HepG2 (cell line): ENCODE measurements around the gene ABCC3. TPM values are rescaled to one million over a fixed set of nuclear protein-coding genes. Genes with fewer than 3 reads are reported as not detected.

Experiments used
- CTCF ChIP-seq: sonication (generic); formaldehyde crosslinking; IDR thresholded peaks from 2 replicates; pipeline ENCODE4 v1.5.0; 2020; ENCODE audit warnings: mild to moderate bottlenecking, missing genetic modification reagents, moderate library complexity
- FOXP4 ChIP-seq: sonication (generic); formaldehyde crosslinking; IDR thresholded peaks from 2 replicates; pipeline ENCODE4 v1.4.0; 2020; ENCODE audit warnings: missing genetic modification reagents
- KDM2A ChIP-seq: sonication (generic); formaldehyde crosslinking; IDR thresholded peaks from 2 replicates; pipeline ENCODE4 v1.4.0; 2020; ENCODE audit warnings: low read depth, missing genetic modification reagents, borderline replicate concordance
- KLF16 ChIP-seq, 2 experiments: sonication (generic) in 1 of 2; formaldehyde crosslinking in 1 of 2; IDR thresholded peaks; 2 replicates each; pipeline versions ENCODE4 v1.6.1 to v1.8.0; 2016 to 2023; ENCODE audit warnings: missing genetic modification reagents in 2 of 2, missing compliant biosample characterization in 1 of 2
- RNF219 ChIP-seq: sonication (generic); formaldehyde crosslinking; IDR thresholded peaks from 2 replicates; pipeline ENCODE4 v1.5.0; 2020; ENCODE audit warnings: mild to moderate bottlenecking, missing genetic modification reagents
- SNAI1 ChIP-seq: sonication (generic); formaldehyde crosslinking; IDR thresholded peaks from 2 replicates; pipeline ENCODE4 v1.5.0; 2020; ENCODE audit warnings: mild to moderate bottlenecking, missing genetic modification reagents, borderline replicate concordance
- ZBTB33 ChIP-seq: sonication (generic); formaldehyde crosslinking; IDR thresholded peaks from 2 replicates; pipeline ENCODE4 v1.4.0; 2020; ENCODE audit warnings: missing genetic modification reagents
- ZBTB39 ChIP-seq: sonication (generic); formaldehyde crosslinking; IDR thresholded peaks from 2 replicates; pipeline ENCODE4 v1.5.0; 2020; ENCODE audit warnings: missing genetic modification reagents
- ZKSCAN1 ChIP-seq: fragments of 150-350 bp; IDR thresholded peaks from 2 replicates; pipeline ENCODE4 v1.6.1; 2014; ENCODE audit warnings: low read length
- ZNF24 ChIP-seq: fragments of 450-650 bp; IDR thresholded peaks from 2 replicates; pipeline ENCODE4 v1.6.1; 2017; ENCODE audit warnings: antibody characterized with exemption, mild to moderate bottlenecking
- ZNF576 ChIP-seq: sonication (generic); formaldehyde crosslinking; IDR thresholded peaks from 2 replicates; pipeline ENCODE4 v1.4.0; 2020; ENCODE audit warnings: mild to moderate bottlenecking, missing genetic modification reagents
- ZNF737 ChIP-seq: sonication (generic); formaldehyde crosslinking; IDR thresholded peaks from 2 replicates; pipeline ENCODE4 v1.5.0; 2020; ENCODE audit warnings: missing genetic modification reagents, mild to moderate bottlenecking, borderline replicate concordance
- ZNF770 ChIP-seq: sonication (generic); formaldehyde crosslinking; IDR thresholded peaks from 2 replicates; pipeline ENCODE4 v1.5.0; 2020; ENCODE audit warnings: mild to moderate bottlenecking, missing genetic modification reagents
- ZNF83 ChIP-seq: sonication (generic); formaldehyde crosslinking; IDR thresholded peaks from 2 replicates; pipeline ENCODE4 v1.4.0; 2020; ENCODE audit warnings: missing genetic modification reagents, mild to moderate bottlenecking, borderline replicate concordance
- ZSCAN21 ChIP-seq: sonication (generic); formaldehyde crosslinking; IDR thresholded peaks from 2 replicates; pipeline ENCODE4 v1.8.0; 2022; ENCODE audit warnings: mild to moderate bottlenecking, missing genetic modification reagents, moderate library complexity, borderline replicate concordance
- polyA plus RNA-seq, 8 experiments: library from polyadenylated mRNA; depleted of rRNA in 3 of 8; stranded (reverse) in 7 of 8; unstranded in 1 of 8; fragments of >200 nt; fragmentation: Illumina TruSeq in 4 of 8; extraction: Trizol in 4 of 8; gene quantifications; 2 replicates each; pipeline versions ENCODE4 v1.2.1 to v1.2.3, GENCODE V29; 2011 to 2016; ENCODE audit warnings: low read depth in 4 of 8, missing spikeins in 1 of 8, mixed read lengths in 1 of 8; ENCODE audit not compliant: insufficient read depth in 1 of 8
- total RNA-seq, 5 experiments: library from RNA; depleted of rRNA; stranded (reverse); fragments of >200 nt; fragmentation: Illumina TruSeq; extraction: Trizol; gene quantifications; 2 replicates each; pipeline ENCODE4 v1.2.3, GENCODE V29; 2016; ENCODE audit warnings: low read depth in 1 of 5

ABCC3 gene
- total and polyA plus RNA-seq, 2 of the 13 experiments (the other 11 are each of a cell fraction or from before 2014, with no cell fraction given): 25.2 to 50.7 TPM

- TF ChIP-seq ZBTB39 (CRISPR knock-in tag): no peak
- no peak for TF ChIP-seq ZNF83 (CRISPR knock-in tag)
- no peak for TF ChIP-seq ZBTB33 (CRISPR knock-in tag)
- 0 out of 2 replicates have a peak, but pooled peaks have one; percentile 8 for TF ChIP-seq ZNF24
- TF ChIP-seq RNF219 (CRISPR knock-in tag): no peak
- TF ChIP-seq ZNF770 (CRISPR knock-in tag): no peak
- no peak for TF ChIP-seq KDM2A (CRISPR knock-in tag)
- peak; percentile 60 for TF ChIP-seq FOXP4 (CRISPR knock-in tag)
- TF ChIP-seq KLF16 (CRISPR knock-in tag; IDR thresholded peaks at IDR 0.05): peak in 1 of 2 experiments; percentile 33; a peak in 1 of 4 replicates
- TF ChIP-seq SNAI1 (CRISPR knock-in tag): no peak
- no peak for TF ChIP-seq ZSCAN21
- no peak for TF ChIP-seq ZNF737 (CRISPR knock-in tag)
- TF ChIP-seq ZKSCAN1: 0 out of 2 replicates have a peak, but pooled peaks have one; percentile 31
- TF ChIP-seq ZNF576 (CRISPR knock-in tag): no peak
- TF ChIP-seq CTCF (CRISPR knock-in tag): no peak
Measured at GRCh38 chr17:50693036-50693682, 58.5 kb downstream of the ABCC3 start (continued).
